Stimulated activated CD8-positive, alpha-beta memory T cell treated with anti-CD3 and anti-CD28 coated beads, Interleukin-7, amount 100 ng/mL, for 4 hours (primary cell): ENCODE results near the gene COX10.
"Not testable (repeated sequence)": the region's sequence is repeated elsewhere in the genome, so short reads cannot be mapped to it uniquely, and the experiment has no call there.

Experiments
- DNase-seq, 2 donors: peaks; one replicate each; pipeline ENCODE4 v3.0.0-alpha.2; 2020; ENCODE audit warnings: low read depth in 2 of 2

The COX10 gene

DNA sequence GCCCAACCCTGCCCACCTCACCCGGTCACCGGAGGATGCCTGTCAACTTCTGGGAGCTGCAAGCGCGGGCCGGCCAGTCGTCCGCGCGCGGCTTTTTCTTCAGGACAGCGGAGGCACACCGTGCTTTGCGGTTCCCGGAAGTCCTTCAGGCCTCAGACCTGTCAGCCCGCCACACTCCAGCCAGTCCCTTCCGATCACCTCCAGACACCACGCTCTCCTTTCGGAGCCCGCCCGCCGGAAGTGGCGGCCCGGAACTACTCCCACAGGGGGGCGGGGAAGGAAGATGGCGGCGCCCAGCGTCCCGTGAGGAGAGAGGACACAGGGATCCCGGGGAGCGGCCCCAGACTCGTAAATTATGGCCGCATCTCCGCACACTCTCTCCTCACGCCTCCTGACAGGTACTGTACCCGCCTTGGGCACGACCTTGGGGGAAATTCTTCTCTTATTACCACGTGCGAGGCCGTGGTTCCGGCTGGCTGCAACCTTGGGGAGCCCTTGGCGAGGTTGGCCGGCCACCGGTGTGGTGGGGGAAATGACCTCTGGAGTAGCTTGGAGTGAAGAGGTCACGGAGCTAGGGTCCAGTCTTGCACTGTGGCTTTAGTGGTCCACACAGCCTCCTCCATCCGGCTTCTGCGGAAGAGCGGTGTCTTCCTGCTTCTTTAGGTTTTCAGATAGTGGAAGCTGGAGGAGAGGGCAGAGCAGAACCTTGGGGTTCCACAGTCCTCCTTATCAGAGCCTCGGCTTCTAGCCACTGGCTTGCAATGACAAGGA, at the start of gene COX10:
Gene COX10, plus strand, starts transcription at position 254 of the 771 bp plus-strand sequence. Its CDS starts 102 bp downstream, at position 356.
- DNase-seq: peak; percentile 65 to 79

DNA sequence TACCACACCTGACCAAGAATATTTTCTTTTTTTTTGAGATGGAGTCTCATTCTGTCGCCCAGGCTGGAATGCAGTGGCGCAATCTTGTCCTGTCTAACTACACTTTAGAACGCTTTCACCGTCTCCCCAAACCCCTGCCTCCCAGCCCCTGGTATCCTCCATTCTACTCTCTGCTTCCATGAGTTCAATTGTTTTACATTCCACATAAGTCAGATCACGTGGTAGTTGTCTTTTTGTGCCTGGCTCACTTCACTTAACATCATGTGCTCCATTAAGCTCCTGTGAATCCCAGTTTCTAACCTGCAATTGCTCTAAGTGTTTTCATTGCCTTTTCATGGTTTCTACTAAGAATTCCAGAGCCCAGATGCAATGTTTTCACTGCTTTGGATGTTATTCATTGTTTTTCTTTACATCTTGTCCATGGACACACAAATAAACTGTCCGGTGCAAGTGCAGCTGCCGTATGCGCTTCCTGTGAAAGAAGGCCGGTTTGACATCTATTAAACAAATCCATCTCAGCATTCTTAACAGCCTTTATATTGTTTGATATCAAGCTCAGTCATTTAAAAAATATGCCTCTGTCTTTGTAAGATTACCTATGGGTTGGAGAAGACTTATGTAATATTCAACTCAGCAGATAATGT, 47.5 kb upstream of the COX10 start:
- not testable (repeated sequence) for DNase-seq

DNA sequence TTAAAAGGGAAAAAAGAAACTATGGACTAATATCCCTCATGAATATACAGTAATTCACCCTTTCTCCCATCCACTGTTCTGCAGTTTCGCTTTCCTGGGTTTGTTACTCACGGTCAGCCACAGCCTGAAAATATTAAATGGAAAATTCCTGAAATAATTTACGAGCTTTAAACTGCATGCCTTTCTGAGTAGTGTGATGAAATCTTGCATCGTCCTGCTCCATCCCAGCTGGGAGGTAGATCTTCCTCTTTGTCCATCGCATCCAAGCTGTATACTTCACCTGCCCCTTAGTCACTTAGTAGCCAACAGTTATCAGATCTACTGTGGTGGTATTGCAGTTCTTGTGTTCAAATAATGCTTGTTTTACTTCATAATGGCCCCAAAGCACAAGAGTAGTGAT, 39.5 kb upstream of the COX10 start:
- DNase-seq: not testable (repeated sequence)

DNA sequence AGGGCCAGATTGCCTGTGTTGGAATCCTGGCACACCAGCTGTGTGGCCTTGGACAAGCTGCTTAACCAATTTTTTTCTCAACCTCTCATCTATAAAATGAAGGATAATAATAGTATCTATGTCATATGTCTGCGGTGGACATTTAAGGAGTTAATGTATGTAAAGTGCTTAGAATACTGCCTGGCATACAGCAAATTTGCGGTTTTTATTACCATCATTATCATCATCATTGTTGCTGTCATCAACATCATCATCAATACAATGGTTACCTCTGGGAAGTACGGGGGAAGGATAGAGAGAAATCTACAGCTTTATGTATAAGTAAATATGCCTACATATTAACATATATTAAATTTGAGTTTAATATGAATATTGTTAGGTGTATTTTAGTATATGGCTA, 37.1 kb upstream of the COX10 start:
- no peak for DNase-seq

DNA sequence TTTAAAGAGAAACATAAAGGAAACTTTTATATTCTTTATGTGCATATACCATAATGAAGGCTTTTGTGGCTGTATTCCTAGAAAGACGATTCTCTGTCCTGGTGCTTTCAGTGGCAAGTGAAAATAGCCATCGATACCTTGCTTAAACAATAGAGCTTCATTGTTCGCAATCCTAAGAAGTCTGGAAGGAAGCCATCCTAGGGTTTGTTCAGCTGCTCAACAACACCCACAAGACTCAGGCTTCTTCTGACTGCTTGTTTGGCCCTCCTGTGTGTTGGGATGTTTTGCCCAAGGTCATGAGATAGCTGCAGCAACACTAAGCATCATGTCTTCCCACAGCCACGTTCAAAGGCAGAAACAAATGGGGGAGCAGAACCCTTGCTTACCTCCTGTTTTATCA, 36.1 kb upstream of the COX10 start:
- no peak for DNase-seq

DNA sequence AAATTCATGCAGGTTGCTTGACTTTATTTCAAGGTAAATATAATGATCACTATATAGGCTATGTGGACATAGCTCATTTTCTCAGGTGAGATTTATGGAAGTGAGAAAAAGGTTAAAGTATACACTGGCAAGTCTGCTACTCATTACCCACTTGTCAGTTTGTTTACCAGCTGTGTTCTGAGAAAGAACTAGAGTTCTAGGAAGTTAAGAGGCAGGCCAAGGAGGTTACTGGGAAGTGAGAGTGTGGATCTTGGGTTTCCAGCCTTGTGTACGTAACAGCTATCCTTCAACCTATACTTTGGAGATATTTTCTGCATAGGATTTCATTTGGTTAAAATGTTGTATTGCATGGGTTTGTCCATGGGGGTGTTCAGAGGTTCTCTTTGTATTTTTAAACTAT, 31.9 kb upstream of the COX10 start:
- DNase-seq: no peak

DNA sequence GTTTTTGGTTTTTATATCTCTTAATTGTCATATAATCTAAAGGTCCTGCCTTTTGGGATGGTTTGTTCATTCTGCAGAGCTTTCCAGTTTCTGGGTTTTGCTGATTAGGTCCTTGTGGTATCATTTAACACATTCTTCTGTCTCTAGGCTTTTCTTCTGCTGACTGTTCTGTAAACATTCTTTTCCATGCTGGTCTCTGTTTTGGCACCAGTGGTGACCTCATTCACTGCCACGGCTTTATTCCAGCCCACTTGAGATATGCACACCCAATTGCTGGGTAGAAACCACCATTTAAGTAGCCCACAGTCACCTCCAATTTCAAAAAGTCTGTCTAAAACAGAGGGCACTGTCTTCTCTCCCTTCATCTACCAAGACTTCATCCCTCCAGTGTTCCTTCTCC, 31.1 kb upstream of the COX10 start:
- no peak for DNase-seq

DNA sequence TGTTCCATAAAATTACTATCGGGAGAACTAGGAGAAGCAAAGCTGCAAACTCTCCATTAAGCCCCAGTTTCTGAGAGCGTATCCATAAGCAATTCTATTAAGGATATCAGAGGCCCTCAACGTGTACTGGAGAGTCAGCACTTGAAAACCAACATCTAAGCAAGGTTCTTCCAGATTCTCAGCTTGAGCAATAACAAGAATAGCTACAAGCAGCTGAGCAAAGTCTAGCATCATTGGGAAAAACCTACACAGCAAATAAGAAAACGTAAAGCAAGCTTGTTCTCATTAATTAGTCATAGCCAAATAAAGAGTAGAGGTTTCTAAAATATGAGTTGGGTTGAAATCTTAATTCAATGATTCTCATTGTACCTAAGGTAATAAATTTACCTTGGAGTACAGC, 26.9 kb upstream of the COX10 start:
- DNase-seq: no peak

DNA sequence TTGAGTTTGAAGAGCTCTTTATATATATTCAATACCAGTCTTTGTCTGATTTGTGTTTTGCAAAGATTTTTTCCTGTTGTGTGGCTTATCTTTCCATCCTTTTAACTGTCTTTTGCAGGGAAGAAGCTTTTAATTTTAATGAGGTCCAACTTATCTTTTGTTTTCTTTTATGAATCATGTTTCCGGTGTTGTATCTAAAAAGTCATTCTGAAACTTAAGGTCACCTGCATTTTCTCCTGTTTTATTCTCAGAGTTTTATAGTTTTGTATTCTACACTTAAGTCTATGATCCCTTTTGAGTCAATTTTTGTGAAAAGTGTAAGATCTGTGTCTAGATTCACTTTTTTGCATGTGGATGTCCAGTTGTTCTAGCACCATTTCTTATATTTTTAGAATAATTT, 24.6 kb upstream of the COX10 start:
- no peak for DNase-seq

DNA sequence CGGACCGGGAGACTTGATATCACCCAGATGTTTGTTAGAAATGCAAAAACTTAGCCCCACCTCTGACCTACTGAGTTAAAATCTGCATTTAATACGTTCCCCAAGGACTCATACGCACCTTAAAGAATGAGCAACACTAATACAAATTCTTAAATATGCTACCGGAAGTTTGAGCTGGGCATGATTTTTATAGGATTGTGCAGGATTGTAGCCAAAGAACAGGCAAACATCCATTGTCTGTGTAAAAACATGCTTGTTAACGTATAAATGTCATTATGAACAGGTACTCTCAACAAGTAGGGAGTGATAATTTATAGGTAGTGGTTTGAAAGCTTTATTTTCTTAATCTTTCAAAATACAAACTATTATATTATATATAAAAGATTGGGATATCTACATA, 22.3 kb upstream of the COX10 start:
- no peak for DNase-seq

DNA sequence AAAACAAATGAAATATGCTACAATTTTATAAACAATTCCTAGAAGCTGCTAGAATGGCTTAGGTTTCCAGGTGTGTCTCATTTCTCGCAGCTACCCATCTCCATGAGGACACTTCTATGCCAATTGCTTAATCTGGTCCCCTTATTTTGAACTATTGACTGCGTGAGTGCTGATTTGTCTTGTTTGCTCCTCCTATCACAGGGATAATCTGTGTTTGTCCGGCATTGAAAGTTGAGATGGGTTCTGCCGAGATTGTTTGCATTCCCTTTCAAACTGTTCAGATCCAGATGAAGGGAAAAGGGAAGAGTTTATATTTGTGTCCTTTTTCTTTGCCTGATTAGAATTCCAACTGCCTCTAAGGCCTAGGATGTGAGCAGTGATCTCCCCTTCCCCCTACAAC, 21.7 kb upstream of the COX10 start:
- no peak for DNase-seq

DNA sequence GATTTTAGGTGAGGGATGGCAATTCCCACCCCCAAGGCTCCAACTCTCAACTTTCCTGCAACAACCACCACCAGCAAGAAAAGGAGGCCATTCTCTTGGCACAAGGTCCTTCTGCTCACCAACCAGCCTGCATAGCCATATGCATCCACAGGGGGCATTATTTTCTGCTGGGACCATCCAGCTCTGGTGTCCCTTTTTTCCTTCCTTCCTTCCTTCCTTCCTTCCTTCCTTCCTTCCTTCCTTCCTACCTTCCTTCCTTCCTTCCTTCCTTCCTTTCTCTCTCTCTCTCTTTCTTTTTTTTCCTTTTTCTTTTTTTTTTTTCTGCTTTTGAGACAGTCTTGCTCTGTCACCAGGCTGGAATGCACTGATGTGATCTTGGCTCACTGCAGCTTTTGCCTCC, 21.1 kb upstream of the COX10 start:
- no peak for DNase-seq

DNA sequence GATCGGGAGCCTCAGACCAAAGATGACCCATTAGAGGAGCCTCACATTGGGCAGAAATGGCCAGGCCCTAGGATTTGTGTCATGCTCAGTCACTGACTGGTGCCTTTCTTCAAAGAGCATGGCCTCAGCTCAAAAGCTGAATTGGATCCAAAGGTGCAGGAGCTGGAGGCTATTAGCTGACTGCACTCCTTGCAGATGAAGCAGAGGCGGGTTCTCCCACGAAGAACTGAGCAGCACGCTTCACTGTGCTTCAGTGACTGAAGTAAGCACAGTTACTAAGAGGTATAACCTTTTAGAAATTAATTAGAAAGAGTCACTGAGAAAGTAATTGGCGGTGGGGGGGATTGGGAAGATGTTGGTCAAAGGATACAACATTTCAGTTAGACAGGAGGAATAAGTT, 18.7 kb upstream of the COX10 start:
- DNase-seq: no peak

DNA sequence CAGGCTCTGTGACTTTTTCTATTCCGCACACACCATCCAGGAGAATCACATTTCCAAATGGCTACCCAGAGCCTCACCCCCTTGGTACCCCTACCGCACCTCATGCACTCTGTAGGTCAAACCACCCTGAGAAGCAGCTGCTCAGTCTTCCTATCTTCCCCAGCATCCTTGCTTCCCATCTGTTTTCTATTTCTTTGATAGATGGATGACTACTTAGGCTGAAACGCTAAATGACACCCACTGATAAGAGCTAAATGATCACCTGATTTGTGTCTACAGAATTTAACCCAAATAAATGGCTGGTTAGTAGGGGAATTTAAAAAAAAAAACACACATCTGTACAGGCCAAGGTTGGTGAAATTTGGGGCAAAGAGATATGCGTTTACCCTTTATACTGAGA, 17.6 kb upstream of the COX10 start:
- DNase-seq: no peak

DNA sequence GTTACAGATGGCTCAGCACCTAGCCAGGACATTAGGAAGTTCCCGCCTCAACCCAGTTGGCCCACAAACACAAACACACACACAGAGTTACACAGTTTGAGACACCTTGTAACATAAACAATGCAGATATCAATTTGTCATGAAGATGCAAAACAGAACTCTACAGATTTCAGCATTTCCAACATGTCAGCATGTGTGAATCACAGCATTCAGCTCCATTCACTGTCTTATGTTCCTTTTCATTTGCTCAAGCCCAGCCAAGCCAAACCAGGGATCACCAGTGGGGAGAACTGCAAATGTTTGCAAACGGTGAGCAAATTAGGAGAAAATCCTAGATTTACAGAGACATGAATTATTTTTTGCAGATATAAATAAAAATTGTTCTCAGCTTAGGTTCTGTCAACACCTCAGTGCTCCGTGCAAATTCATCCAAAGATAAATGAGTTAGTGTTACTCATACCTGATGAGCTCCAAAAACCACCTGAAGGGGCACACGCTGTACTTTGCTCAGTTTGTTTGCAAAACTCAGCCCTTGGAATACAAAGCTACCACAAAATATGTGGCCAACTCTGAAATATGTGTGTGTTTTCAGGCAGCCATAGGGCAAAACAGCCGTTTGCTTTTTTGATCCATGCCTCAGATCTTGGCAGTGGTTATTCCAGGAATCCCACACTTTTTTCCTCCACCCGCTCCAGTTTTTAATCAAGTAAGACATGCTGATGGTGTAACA, 16.3 kb upstream of the COX10 start:
- no peak for DNase-seq

DNA sequence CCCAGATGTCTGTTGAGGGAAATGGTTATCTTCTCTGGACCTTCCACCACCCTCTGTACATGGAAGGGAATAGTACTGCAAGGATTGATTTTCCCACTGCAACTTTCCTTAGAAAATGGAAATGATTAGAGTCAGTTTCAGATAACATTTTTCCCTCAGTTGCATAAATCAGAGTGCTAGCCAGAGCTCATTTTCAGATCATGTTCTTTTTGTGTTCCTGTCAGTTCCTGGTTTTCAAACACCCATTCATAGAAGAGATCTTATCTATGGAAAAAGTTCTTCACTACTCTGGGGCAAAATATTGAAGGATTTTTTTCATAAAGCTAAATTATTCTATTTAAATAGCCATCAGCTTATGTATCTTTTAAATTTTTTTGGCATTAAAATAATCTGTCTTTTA, 11.7 kb upstream of the COX10 start:
- no peak for DNase-seq

DNA sequence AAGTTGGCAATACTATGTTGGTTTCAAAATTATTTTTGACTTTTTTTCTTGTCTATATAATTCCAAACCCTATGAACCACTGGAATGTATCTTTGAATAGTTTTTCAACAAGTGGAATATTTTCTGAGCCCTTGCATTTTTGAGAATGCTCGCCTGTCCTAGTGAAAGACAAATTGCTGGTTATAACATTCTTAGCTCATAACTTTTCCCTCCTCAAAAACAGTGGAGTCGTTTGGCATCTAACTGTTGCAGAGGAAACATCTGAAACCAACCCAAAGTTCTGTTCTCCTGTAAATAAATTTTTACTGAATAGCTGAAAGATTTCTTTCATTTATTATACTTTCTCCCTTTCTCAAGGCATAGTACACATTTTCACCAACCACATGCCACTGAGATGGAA, 11.3 kb upstream of the COX10 start:
- no peak for DNase-seq

DNA sequence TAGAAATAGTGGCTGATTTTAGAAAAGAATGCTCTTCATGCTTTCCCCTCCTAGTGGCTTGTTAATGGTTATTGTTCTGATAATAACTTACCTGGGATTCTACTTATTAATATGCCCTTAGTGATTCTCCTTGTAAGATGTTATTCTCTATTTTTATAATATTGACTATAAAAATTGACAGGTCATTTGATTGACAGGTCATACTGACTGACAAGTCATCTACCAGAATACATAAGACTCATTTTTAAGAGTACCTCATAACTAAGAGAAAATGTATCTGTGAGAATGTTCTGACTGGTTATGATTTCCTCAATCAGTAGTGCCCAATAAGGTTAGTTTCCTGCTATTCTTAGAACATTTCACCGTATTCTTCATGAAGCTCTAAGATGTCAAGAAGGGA, 8.6 kb upstream of the COX10 start:
- no peak for DNase-seq

DNA sequence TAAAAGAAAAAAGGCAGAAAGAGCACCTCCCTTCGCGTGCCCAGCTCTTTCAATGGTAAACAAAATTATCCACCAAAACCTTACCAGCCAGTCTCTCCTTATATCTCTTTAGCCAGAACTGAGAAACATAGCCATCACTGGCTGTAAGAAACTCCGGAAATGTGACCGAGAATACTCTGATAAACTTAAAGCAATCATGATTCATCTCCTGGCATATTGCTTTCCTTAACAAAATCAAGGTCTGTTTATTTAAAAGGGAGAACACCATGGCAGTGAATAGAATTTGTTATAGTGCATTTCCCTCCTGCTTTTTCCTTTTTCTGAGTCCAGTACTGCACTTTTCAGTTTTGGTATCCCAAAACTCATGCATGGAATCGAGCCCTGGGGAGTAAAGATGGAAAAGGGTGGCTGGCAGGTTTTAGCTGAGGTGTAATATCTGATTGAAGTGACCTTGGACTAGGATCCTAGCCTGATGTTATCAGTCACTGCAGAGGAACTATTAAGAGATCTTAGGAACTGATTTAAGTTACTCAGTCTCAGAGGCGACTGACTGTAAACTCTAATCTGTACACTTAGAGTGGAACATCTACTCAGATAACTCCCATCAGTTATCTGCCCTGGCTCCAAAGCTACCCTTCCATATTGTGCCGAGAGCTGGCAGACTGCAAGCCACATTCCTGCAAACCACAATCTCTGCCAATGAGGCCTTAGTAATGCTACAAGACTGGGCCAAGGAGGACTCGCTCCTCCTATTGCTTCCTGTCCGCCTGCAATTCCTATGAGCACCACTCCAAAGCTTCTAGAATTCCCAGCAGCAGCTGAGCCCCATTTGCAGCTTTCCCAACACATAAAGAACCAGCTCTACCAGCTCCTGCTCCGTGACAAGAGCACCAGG, 7.4 kb upstream of the COX10 start:
- no peak for DNase-seq

DNA sequence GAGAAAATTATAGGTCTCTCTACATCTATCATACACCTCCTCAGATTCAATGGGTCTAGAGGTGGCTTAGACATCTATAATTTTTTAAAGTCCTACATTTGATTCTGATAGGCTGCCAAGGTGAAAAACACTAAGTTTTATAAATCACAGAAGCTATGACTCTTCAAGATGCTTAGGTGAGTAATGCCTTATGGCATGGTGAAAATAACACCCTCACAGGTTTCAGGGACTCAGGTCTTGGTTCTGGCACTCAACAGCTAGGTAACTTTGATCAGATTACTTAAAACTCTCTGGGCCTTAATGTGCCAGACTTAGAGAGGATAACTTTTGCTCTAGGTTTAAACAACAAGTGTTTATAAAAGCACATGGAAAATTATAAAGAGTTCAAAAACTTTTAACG, 2.0 kb upstream of the COX10 start:
- no peak for DNase-seq

DNA sequence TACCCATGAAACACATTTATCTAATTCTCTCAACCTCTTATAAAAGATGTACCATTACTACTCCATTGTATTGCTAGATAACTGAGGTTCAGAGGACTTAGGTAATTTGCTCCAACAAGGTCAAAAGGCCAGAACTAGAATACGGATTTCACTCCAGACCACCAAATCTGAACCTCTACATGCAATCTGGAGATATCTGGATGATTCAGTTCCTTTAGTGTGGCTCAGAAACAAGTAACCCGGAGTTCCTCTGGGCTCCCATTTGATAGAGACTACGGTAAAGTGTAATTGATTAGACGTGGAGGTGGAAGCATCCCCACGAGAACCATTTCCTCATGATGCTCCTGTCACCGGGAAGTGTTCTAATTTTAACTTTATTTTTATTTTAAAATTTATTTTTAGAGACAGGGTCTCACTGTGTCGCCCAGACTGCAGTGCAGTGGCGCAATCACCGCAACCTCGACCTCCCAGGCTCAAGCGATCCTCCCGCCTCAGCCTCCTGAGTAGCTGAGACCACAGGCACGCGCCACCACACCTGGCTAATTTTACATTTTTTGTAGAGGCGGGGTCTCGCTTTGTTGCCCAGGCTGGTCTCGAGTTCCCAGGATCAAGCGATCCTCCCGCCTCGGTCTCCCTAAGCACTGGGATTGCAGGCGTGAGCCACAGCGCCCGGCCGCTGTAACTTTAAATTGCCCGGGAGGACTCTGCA, 608 bp upstream of the COX10 start:
- no peak for DNase-seq
